Liver (tissue), 3 donors: ENCODE data around the gene ABLIM2.

Experiments
- CTCF ChIP-seq: fragments of 150-350 bp; IDR thresholded peaks from 2 replicates; pipeline ENCODE4 v1.5.1; 2017; ENCODE audit warnings: improper control_type of control experiment, low read depth, low read length; ENCODE audit not compliant: missing input control
- FOXA1 ChIP-seq: IDR thresholded peaks from 2 replicates; pipeline ENCODE4 v1.6.1; 2016; ENCODE audit warnings: antibody characterized with exemption
- GABPA ChIP-seq, 2 donors: IDR thresholded peaks in 1 of 2; conservative IDR thresholded peaks in 1 of 2; 2 replicates each; pipeline ENCODE4 v1.6.1; 2016; ENCODE audit warnings: antibody characterized with exemption in 2 of 2, mild to moderate bottlenecking in 1 of 2, moderate library complexity in 1 of 2
- RAD21 ChIP-seq, 2 donors: IDR thresholded peaks; 2 replicates each; pipeline ENCODE4 v1.6.1; 2016; ENCODE audit warnings: antibody characterized with exemption in 2 of 2, mild to moderate bottlenecking in 2 of 2
- REST ChIP-seq: IDR thresholded peaks from 2 replicates; pipeline ENCODE4 v1.6.1; 2016; ENCODE audit warnings: antibody characterized with exemption, mild to moderate bottlenecking
- SP1 ChIP-seq: IDR thresholded peaks from 2 replicates; pipeline ENCODE4 v1.6.1; 2018; ENCODE audit warnings: antibody characterized with exemption, mild to moderate bottlenecking
- ZBTB33 ChIP-seq: IDR thresholded peaks from 2 replicates; pipeline ENCODE4 v1.6.1; 2016; ENCODE audit warnings: antibody characterized with exemption
- donor health status: healthy.
- donor health status: healthy.

DNA sequence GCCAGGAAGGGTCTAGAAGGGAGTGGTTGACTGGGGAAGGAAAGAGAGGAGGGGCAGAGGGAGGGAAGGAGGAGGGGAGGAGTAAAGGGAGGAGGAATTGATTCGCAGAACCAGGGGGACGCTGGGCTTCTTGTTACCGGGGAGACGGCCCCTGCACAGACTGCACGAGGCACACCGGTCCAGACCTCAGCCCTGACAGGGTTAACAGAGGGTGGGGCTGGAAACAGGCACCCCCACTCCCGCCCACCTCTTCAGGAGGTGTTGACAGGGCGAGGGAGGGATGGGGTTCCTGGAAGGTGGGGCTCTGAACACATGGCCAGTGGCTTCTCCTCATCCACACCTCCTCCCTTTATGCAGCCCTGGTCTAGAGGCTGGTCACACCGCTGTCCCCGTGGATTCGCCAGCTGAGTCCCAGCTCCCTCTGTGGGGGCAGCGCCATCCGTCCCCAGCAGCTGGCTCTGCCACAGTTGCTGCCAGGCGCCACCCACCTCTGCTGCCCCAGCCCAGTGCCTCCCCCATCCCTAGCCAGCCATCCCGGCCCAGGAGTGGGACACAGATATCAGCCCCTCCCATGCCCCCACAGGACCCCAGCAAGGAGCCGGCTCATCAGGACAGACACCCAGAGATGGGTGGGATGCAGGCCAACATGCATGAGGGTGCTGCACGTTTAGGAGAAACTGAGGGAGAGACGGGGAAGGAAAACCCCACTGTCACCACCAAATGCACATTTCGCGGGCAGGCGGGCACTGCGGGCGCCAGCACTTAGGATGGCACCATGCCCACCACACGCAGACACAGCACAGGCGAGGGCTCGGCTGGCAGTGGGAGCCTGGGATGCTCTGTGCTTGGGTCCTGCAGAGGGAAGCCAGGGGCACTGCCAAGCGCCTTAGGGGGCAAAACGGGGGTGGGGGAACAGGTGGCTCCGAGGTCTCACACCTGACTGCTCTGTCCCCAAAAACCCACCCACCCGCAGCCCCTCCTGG, 87.6 kb downstream of the ABLIM2 start:
- TF ChIP-seq SP1, result no peak
- no peak for TF ChIP-seq CTCF
- TF ChIP-seq FOXA1, result no peak
- no peak for TF ChIP-seq ZBTB33
- no peak for TF ChIP-seq REST
- TF ChIP-seq RAD21 (IDR thresholded peaks at IDR 0.05), result no peak
- no peak for TF ChIP-seq GABPA (IDR thresholded peaks at IDR 0.05 in 1 of 2, conservative IDR thresholded peaks at IDR 0.05 in 1 of 2)
